Stimulated activated CD4-positive, alpha-beta T cell treated with anti-CD3 and anti-CD28 coated beads, Interleukin-2, amount 100 ng/mL, for 24 hours (primary cell): ENCODE results near the gene ARFGEF3.
"Not testable (repeated sequence)": the region's sequence is repeated elsewhere in the genome, so short reads cannot be mapped to it uniquely, and the experiment has no call there.

Source experiments
- DNase-seq, 2 donors: peaks; one replicate each; pipeline ENCODE4 v3.0.0-alpha.2; 2020

Gene ARFGEF3, protein sequence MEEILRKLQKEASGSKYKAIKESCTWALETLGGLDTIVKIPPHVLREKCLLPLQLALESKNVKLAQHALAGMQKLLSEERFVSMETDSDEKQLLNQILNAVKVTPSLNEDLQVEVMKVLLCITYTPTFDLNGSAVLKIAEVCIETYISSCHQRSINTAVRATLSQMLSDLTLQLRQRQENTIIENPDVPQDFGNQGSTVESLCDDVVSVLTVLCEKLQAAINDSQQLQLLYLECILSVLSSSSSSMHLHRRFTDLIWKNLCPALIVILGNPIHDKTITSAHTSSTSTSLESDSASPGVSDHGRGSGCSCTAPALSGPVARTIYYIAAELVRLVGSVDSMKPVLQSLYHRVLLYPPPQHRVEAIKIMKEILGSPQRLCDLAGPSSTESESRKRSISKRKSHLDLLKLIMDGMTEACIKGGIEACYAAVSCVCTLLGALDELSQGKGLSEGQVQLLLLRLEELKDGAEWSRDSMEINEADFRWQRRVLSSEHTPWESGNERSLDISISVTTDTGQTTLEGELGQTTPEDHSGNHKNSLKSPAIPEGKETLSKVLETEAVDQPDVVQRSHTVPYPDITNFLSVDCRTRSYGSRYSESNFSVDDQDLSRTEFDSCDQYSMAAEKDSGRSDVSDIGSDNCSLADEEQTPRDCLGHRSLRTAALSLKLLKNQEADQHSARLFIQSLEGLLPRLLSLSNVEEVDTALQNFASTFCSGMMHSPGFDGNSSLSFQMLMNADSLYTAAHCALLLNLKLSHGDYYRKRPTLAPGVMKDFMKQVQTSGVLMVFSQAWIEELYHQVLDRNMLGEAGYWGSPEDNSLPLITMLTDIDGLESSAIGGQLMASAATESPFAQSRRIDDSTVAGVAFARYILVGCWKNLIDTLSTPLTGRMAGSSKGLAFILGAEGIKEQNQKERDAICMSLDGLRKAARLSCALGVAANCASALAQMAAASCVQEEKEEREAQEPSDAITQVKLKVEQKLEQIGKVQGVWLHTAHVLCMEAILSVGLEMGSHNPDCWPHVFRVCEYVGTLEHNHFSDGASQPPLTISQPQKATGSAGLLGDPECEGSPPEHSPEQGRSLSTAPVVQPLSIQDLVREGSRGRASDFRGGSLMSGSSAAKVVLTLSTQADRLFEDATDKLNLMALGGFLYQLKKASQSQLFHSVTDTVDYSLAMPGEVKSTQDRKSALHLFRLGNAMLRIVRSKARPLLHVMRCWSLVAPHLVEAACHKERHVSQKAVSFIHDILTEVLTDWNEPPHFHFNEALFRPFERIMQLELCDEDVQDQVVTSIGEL (N-terminal part only)

DNA sequence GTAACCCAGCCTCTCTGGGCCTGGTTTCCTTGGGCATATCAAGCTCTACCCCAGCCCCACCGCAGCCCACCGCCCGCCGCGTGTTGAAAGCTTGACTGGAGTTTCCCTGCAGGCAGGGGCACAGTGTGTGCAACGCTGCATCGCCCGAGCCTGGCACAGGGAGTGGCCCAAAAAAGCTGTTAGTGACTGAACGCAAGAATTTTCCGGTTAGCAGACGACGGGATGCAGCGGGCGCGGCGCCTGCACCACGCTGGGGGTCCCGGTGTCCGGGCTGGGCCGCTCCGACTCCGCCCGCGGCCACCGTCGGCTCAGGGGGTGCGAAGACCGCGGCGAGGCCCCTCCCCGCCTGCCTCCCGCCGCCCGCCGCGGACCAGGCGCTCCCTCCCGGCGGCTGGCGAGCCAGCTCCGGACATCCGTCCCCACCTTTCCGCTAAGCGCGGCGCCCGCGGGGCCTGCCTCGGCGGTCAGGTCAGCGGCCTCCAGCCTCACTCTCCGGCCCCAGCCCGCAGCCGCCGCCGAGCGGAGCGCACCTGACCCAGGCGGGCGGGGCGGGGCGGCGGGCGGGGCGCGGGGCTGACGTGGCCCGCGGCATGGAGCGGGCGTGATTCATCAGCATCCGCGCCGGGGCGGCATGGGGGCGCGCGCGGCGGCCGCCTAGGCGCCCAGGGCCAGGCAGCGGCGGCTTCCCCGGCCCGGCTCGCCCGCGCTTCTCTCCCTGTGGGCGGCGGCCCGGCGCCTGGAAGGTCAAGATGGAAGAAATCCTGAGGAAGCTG, at the start of gene ARFGEF3:
Gene ARFGEF3 (plus strand): TSS at position 602 of the 773 bp plus-strand sequence. CDS start 148 bp downstream, at position 750.
- DNase-seq: peak; percentile 64 to 73

DNA sequence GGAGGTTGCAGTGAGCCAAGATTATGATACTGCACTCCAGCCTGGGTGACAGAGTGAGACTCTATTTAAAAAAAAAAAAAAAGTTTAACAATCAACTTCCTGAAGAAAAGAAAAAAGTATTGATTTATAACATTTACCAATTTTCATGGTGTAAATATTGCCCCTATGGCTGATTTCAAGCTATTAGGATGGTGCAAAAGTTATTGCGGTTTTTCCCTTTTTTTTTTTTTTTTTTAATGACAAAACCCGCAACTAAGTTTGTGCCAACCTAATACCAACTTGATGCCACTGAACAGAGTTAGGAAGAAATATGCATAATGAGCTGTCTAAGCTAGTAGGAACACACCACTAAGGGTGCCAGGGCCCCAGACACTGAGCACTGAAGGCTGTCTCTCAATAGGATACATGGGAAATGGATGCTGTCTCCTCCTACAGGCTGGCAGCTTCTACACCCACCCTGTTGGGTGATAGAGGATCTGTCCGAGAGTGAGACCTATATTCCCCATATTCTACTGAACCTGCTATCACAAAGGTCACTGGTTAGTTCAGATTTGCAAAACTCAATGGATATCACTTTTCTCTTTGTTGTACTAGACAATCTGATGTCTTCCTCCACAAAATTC, 48.0 kb upstream of the ARFGEF3 start:
- no peak for DNase-seq

DNA sequence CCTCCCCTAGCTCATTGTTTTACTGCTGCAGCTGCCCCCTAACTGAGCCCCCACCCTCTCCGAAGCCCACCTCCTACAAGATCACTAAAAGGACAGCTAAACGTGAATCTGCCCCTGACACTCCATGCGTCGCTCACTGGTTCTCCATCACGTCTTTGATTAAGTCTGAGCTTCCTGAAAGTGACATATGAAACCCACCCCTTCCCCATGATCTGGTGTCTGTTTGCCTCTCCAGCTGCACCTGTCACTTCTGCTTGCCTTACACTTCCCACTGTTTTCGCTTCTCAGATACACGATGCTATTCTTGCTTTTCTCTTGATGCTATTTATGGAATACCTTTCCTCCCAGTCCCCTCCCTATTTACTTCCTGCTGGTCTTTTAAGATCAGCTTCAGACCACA, 46.5 kb upstream of the ARFGEF3 start:
- no peak for DNase-seq

DNA sequence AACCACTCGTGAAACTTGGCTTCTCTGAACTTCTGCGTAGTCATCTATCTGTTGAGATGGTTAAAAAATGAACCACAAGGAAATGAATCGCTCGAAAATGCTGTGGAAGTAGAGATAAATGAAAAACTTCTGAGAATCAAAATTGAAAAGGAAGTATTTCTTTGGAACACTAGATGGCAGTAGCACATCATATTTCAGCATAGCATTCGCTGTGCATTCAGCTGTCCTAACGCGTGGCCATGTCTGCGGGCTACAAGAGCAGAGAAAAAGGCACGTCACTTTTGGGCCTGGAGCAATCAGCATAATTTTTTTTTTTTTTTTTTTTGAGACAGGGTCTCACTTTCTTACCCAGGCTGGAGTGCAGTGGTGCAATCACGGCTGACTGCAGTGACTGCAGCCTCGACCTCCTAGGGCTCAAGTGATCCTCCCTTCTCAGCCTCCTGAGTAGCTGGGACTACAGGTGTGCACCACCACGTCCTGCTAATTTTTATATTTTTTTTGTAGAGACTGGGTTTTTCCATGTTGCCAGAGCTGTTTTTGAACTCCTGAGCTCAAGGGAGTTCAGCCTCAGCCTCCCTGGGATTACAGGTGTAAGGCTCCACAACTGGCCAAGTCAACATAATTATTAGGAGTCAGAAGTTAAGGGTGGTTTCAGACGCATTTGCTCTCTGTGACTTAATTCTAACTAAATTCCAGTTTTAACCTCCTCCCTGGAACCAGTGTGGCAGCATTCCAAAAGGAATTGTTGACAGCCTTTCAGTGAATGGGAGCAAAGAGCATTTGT, 45.7 kb upstream of the ARFGEF3 start:
- DNase-seq: peak; percentile 31 to 42

DNA sequence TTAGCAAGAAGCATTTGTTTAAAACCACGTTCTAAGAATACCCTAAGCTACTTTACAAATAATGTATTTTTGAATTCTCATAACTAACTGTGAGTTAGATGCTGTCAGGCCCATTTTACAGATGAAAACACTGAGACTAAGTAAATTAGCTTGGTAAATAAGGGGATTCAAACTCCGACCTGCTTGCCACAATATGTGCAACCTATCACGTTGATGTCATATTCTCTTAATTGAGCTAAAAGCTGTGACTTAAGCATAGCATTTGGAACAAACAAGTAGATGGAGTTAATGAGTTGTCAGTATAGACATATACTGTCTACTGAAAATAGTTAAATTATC, 45.1 kb upstream of the ARFGEF3 start:
- DNase-seq: no peak

DNA sequence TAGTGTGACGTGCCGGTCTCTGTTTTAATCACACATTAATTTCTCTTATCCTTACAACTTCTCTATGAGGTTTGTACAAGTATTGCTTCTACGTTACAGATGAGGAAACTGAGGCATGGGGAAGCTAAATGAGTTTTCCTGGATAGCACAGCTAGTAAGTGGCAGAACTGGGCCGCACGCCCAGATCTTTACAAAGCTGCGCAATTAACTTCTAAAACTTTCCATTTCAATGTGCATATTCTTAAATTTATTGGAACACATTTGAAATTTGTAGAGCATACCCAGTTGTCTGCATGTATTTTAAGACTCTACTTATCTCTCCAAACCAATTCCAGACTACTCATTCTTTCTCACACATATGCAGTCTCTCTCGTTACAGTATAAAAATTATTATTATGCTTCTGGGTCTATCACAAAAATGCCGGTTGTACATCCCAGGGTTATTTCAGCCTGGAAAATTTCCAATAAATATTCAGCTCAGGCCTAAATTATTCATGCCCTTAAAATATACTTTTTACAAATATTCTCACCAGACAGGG, 44.3 kb upstream of the ARFGEF3 start:
- DNase-seq: no peak

DNA sequence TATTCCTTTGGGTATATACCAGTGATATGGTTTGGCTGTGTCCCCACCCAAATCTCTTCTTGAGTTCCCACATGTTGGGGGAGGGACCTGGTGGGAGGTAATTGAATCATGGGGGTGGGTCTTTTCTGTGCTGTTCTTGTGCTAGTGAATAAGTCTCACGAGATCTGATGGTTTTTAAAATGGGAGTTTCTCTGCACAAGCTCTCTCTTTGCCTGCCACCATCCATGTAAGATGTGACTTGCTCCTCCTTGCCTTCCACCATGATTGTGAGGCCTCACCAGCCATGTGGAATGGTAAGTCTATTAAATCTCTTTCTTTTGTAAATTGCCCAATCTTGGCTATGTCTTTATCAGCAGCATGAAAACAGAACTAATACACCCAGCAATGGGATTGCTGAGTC, 42.5 kb upstream of the ARFGEF3 start:
- DNase-seq: not testable (repeated sequence)

DNA sequence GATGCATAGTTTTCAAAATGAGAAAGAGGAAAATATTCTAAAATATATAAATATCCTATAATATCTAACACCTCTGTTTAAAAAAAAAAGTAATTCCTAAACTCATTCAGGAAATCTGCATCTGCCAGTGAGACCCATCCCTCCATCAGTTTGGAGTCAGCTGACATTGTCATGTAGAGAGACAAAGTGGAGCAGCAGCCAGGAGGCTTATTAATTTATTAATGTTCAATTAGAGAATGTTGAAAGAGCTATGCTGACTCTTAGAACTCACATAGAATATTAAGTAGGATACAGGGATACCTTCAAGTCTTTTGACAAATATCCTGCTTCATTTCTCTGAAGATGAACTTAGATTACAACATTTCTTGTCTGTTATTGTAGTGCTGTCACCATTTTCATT, 41.8 kb upstream of the ARFGEF3 start:
- no peak for DNase-seq

DNA sequence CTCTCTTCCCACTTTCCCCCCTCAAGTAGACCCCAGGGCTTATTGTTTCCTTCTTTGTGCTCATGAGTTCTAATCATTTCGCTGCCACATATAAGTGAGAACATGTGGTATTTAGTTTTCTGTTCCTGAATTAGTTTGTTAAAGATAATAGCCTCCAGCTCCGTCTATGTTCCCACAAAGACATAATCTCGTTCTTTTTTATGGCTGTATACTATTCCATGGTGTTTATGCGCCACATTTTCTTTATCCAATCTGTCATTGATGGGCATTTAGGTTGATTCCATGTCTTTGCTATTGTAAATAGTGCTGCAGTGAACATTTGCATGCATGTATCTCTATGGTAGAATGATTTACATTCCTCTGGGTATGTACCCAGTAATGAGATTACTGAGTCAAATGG, 37.6 kb upstream of the ARFGEF3 start:
- no peak for DNase-seq

DNA sequence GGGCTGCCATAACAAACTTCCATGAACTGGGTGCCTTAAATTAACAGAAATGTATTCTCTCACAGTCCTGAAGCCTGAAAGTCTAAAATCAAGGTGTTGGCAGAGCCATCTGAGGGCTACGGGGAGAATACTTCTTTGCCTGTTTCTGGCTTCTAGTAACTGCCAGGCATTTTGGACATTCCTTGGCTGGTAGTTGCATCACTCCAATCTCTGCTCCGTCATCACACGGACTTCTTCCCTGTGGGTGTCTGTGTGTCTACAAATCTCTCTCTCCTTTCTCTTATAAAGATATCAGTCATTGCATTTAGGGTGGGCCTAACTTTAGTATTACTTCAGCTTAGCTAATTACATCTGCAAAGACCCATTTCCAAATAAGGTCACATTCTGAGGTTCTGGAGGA, 33.6 kb upstream of the ARFGEF3 start:
- DNase-seq: no peak

DNA sequence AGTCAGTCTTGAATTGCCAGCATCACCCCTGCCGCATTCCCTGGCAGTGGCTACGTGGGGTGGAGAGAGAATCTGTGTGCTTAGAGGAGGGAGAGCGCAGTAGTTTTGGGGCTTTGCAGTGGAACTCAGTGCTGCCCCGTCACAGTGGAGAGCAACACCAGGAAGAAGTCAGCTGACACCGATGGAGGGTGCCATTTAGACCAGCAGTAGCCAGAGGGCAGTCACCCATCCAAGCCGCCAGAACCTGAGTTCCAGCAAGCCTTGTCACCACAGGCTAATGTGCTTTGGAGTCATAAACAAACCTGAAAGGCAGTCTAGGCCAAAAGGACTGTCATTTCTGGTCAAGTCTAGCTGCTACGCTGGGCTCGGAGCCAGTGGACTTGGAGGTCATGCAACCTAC, 32.5 kb upstream of the ARFGEF3 start:
- no peak for DNase-seq

DNA sequence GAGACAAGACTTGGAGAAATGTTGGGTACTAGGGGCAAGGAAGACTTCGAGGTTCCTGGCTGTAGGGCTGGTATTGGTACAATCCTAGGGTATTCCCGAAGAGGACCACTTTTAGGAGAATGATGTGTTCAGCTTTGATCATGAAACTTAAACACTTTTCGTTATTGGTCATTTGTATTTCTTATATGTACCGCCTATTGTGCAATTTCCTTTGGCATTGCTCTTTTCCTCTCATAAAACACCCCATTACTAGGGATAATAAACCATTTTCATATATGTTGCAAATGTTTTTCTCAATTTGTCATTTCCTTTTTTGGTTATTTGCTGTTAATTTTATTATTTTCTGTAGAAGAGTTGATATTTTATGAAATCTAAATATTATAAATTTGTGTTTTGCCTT, 18.9 kb upstream of the ARFGEF3 start:
- DNase-seq: no peak

DNA sequence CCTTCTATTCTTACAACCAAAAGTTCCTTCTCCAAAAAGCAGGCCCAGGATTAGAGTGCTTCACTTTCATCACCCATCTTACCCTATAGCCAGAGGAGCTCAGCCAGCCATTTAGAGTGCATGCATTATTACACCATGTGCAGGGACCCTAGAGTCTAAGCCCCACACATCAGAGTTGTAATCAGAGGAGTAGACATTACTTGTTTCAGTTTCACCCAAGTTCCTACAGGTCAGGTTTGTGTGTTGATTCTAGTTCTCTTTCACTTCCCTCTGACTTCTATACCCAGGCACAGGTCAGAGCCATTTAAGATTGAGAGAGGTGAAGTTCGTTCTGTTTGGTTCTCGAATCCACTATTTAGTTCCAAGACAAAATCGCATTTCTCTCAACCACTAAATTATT, 16.3 kb upstream of the ARFGEF3 start:
- no peak for DNase-seq

DNA sequence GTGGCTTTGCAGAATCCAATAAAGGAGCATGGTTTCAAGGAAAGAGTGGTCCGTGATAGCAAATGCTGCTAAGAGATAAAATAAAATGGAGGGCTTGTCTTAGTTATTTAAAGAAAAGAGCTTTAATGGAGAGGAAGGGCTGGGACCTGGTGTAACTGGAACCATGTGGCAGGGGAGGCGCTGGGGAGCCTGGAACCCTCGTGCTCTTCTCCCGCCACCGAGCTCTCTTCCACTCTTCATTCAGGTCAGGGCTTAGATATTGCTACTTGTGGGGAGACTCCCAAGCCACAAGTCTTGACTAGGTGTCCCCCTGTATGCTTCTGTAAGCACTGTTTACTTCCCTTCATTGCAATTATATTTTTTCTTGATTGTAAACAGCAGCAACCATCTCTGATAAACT, 15.2 kb upstream of the ARFGEF3 start:
- DNase-seq: no peak

DNA sequence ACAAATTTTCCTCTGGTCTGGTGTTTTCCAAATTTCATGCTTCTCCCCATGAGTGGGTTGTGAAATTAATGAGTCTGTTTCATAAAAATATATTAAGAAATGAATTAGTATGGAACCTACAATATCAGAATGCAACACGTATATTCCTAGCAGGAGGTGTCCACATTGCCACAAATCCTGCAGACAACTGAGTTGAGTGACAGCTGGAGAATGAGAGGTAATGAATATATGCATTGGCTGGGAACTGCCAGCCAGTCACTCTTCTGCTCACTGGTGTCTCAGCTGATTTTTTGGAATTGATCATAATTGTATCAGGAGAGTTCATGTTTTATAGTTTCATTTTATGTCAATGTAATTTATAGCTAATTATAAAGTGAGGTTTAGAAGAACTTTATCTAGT, 6.3 kb upstream of the ARFGEF3 start:
- no peak for DNase-seq

DNA sequence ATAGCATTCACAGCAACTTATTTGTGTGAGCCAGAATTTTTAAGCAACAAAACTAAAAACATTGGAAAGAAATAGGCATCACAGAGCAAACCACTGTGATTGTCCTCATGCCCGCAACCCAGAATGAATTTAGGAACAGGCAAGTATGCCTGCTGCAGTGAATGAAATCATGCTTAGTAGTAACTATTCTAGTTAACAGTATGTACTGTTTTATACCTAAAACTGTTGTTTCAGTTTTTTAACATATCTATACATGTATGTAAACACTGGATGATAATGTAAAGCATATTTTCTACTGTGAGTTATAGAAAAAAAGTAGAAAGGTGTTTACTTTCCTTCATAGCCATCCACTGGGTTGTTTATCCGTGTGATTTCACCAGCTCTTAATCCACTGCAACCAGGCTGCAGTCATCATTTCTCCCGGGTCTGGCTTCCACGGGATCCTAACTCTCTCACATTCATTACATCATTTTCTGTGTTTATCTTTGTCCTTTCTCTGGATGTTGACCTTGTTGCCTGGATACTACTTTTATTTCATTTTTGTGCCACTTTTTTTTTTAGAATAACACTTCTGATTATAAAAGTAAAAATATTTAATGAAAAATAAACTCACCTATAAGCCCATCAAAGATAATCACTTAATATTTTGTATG, 3.6 kb upstream of the ARFGEF3 start:
- DNase-seq: no peak

DNA sequence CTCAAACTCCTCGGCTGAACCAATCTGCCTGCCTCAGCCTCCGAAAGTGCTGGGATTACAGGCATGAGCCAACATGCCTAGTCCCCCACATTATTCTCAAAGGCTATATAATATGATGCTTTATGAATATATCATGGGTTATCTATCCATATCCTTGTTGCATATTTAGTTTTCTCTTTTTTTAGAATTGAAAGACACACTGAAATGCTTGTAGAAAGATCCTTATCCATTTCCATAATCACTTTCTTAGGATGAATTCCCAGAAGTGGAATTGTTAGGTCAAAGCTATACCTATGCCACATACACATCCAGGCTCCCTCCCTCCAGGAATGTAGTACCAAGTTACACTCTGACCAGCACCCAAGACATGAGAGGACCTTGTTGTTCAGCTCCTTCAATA, 2.5 kb upstream of the ARFGEF3 start:
- DNase-seq: no peak

DNA sequence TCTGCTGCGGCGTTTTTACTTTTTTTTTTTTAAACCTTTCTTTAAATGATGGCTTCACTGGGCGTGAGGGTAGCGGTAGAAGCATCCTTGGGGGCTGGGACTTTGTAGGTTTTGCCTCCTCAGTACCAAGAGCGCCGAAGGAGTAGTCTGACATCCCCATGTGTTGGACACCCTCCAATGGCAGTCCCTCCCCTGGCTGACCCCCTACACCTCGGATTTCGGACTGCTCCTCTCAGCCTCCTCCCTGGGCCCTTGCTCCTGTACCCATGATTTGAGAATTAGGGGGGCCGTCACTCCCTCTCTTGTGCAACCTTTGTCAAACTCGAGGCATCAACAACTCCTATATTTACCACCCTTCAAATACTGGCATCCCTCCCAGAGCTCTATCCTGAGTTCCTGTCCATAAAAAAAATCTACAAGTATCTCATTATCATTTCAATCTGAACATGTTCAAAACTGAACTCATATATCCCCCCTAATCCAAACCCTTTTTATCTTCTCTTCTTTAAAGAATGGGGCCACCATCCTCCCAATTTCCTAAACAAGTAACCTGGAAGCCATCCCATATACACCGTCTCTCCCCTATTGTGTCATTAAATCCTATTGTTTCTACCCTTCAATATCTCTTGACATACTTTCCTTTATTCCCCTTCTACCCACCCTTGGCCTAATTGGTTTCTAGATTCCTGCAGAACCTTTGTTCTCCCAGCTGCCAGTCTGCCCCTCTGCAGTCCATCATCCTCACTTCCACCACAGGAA, 1.2 kb upstream of the ARFGEF3 start:
- DNase-seq: no peak

DNA sequence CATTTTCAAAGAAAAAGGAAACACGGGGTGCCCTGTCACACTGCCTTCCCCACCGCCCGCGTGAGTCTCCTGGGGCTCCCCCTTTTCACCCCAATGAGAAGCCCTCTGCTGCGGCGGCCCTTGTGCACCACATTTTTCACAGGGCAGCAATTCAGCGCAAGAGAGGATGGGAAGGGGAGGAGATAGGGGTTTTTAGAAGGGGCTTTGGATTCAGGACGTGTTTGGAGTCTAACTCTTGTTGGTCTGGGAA, 726 bp upstream of the ARFGEF3 start:
- DNase-seq: peak in 1 of 2 donors; percentile 5
